HepG2 (cell line): Measurements from ENCODE around the gene PRXL2B. TPM values are rescaled to one million over a fixed set of nuclear protein-coding genes. Genes with fewer than 3 reads are reported as not detected.
A peak's percentile ranks its signal among the peaks of the same experiment; 100 is the strongest.

Experiments used
- ATAC-seq: fragments of 200-7000 bp; cut with Tn5 transposase; 3 replicates; pipeline ENCODE4 v1.9.1; 2020; ENCODE audit warnings: mild to moderate bottlenecking, moderate library complexity
- BruUV-seq: library from RNA; stranded (reverse); fragments of 400-500 nt; replicated peaks from 2 replicates; lab custom pipeline; 2021; lab: Mats Ljungman, UMichigan
- CTCF ChIA-PET: fragments of 300-600 bp; formaldehyde crosslinking; extraction: SDS; loops from one replicate; lab custom pipeline; 2021; ENCODE audit warnings: low total read pairs, inconsistent platforms, low intra/inter-chr PET ratio; lab: Yijun Ruan, JAX
- POLR2A ChIA-PET: fragments of 350-600 bp; sonication (Branson Sonifier 250); formaldehyde crosslinking; loops from one replicate; lab custom pipeline; 2020; ENCODE audit warnings: antibody characterized with exemption, inconsistent platforms; lab: Yijun Ruan, JAX
- DNase-seq: peaks from one replicate; pipeline ENCODE4 v3.0.0-alpha.2; 2015; ENCODE audit warnings: low spot score
- FAIRE-seq: peaks from 3 replicates; lab custom pipeline; 2011; peaks lifted over from hg19 to GRCh38; lab: Jason Lieb, UNC
- H2AFZ ChIP-seq: one replicate; pipeline ENCODE4 v1.6.1; 2011; ENCODE audit warnings: low read length, inconsistent platforms
- H3K27ac ChIP-seq: fragments of 300-600 bp; 3 replicates; pipeline ENCODE4 v1.8.0; 2011; ENCODE audit warnings: mixed run types, mild to moderate bottlenecking, mixed read lengths, low read length, inconsistent platforms; ENCODE audit not compliant: insufficient read depth; ENCODE audit errors: extremely low read length
- H3K27me3 ChIP-seq, 2 experiments: fragments of 200-600 bp in 1 of 2; 2 replicates in 1 of 2; 3 replicates in 1 of 2; pipeline versions ENCODE4 v1.6.0 to v1.8.0; 2011; ENCODE audit warnings: low read length in 2 of 2, mild to moderate bottlenecking in 2 of 2, moderate library complexity in 2 of 2, inconsistent platforms in 1 of 2; ENCODE audit not compliant: insufficient read depth in 2 of 2, control insufficient read depth in 1 of 2
- H3K36me3 ChIP-seq, 2 experiments: fragments of 200-600 bp in 1 of 2; replicated peaks in 1 of 2; 2 replicates in 1 of 2; 3 replicates in 1 of 2; pipeline versions ENCODE4 v1.5.1 to v1.8.0; 2011; ENCODE audit warnings: low read length in 2 of 2, inconsistent platforms in 1 of 2; ENCODE audit not compliant: insufficient read depth in 2 of 2, control insufficient read depth in 1 of 2
- H3K4me1 ChIP-seq: 2 replicates; pipeline ENCODE4 v1.5.1; 2012; ENCODE audit warnings: low read length, inconsistent platforms; ENCODE audit not compliant: insufficient read depth
- H3K4me2 ChIP-seq: 2 replicates; pipeline ENCODE4 v1.6.0; 2011; ENCODE audit warnings: low read depth, low read length, inconsistent platforms
- H3K4me3 ChIP-seq, 3 experiments: fragments of 200-600 bp in 1 of 3; sonication (generic), shearing (Covaris generic) in 1 of 3; replicated peaks in 1 of 3; 2 replicates each; pipeline ENCODE4 v1.5.1; 2011 to 2016; ENCODE audit warnings: low read length in 3 of 3, inconsistent platforms in 2 of 3, low read depth in 2 of 3, mild to moderate bottlenecking in 2 of 3, control low read depth in 1 of 3, mixed read lengths in 1 of 3; ENCODE audit not compliant: insufficient read depth in 1 of 3
- H3K79me2 ChIP-seq: one replicate; pipeline ENCODE4 v1.6.1; 2011; ENCODE audit warnings: low read length, inconsistent platforms; ENCODE audit not compliant: insufficient read depth
- H3K9ac ChIP-seq: 2 replicates; pipeline ENCODE4 v1.6.0; 2011; ENCODE audit warnings: mild to moderate bottlenecking, low read depth, low read length, inconsistent platforms; ENCODE audit not compliant: insufficient read depth
- H3K9me3 ChIP-seq: 2 replicates; pipeline ENCODE4 v1.5.1; 2012; ENCODE audit warnings: mild to moderate bottlenecking, low read length
- H4K20me1 ChIP-seq: 2 replicates; pipeline ENCODE4 v1.6.0; 2011; ENCODE audit warnings: inconsistent platforms, mild to moderate bottlenecking, low read length, moderate library complexity; ENCODE audit not compliant: insufficient read depth
- DNMT1 ChIP-seq: sonication (generic); formaldehyde crosslinking; IDR thresholded peaks from 2 replicates; pipeline ENCODE4 v1.5.1; 2020; ENCODE audit warnings: mild to moderate bottlenecking, missing genetic modification reagents
- GMEB1 ChIP-seq: sonication (generic); formaldehyde crosslinking; IDR thresholded peaks from 2 replicates; pipeline ENCODE4 v1.5.1; 2020; ENCODE audit warnings: missing genetic modification reagents, mild to moderate bottlenecking, borderline replicate concordance
- HNF4A ChIP-seq: sonication (generic); formaldehyde crosslinking; IDR thresholded peaks from 2 replicates; pipeline ENCODE4 v1.4.0; 2020; ENCODE audit warnings: missing genetic modification reagents
- KDM5B ChIP-seq: sonication (generic); formaldehyde crosslinking; IDR thresholded peaks from 2 replicates; pipeline ENCODE4 v1.4.0; 2020; ENCODE audit warnings: missing genetic modification reagents, mild to moderate bottlenecking, borderline replicate concordance
- MAFF ChIP-seq: IDR thresholded peaks from 2 replicates; pipeline ENCODE4 v1.6.1; 2011; ENCODE audit warnings: low read depth, low read length, improper control_type of control experiment
- SP4 ChIP-seq: sonication (generic); formaldehyde crosslinking; IDR thresholded peaks from 2 replicates; pipeline ENCODE4 v1.8.1; 2023; ENCODE audit warnings: mild to moderate bottlenecking, missing genetic modification reagents
- ZNF768 ChIP-seq: sonication (generic); formaldehyde crosslinking; IDR thresholded peaks from 2 replicates; pipeline ENCODE4 v1.4.0; 2020; ENCODE audit warnings: missing genetic modification reagents
- WGBS: methylation state at CpG from one replicate; pipeline ENCODE4 v1.1.6; 2017; ENCODE audit warnings: low lambda C conversion rate; 5-methylcytosine and 5-hydroxymethylcytosine counted together
- in situ Hi-C: cut with HindIII; loops from 2 replicates; pipeline ENCODE4 v1.10.0; 2017; ENCODE audit warnings: low pct_unique_long_range_greater_than_20kb; ENCODE audit not compliant: extremely low pct_ligation_motif_present
- intact Hi-C: fragments of 100-400 bp; cut with micrococcal nuclease; formaldehyde crosslinking; loops from one replicate; pipeline ENCODE4 v1.10.0; 2022; ENCODE audit not compliant: unreplicated experiment
- polyA plus RNA-seq, 8 experiments: library from polyadenylated mRNA; depleted of rRNA in 3 of 8; stranded (reverse) in 7 of 8; unstranded in 1 of 8; fragments of >200 nt; fragmentation: Illumina TruSeq in 4 of 8; extraction: Trizol in 4 of 8; gene quantifications; 2 replicates each; pipeline versions ENCODE4 v1.2.1 to v1.2.3, GENCODE V29; 2011 to 2016; ENCODE audit warnings: low read depth in 4 of 8, missing spikeins in 1 of 8, mixed read lengths in 1 of 8; ENCODE audit not compliant: insufficient read depth in 1 of 8
- total RNA-seq, 5 experiments: library from RNA; depleted of rRNA; stranded (reverse); fragments of >200 nt; fragmentation: Illumina TruSeq; extraction: Trizol; gene quantifications; 2 replicates each; pipeline ENCODE4 v1.2.3, GENCODE V29; 2016; ENCODE audit warnings: low read depth in 1 of 5
- TF ChIP-seq, protein P1 (sequence below): IDR thresholded peaks from 2 replicates; pipeline ENCODE4 v1.6.1; 2016; ENCODE audit warnings: low read depth

The PRXL2B gene
- total and polyA plus RNA-seq, 2 of the 13 experiments (the other 11 are each of a cell fraction or from before 2014, with no cell fraction given), result 16.8 to 22.1 TPM

DNA sequence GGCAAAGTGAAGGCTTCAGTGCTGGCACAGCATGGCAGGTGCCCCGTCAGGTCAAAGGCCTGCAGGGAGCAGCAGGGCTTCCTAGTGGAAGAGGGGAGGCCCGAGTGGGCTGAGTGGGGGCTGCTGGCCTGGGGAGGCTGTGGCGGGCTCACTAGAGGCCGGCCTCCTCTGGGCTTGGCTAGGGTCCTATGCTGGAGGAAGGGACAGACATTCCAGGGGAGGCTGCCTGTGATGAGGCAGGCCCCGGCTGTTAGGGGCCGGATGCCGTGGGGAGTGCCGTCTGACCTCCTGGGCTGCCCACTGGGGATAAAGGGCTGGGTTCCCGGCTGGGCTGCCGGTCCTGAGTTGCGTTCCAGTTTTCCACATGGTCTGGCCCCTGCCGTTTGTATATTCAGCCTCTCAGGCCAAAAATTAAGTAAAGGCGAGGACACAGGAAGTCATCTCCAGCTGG lies 21.1 kb downstream of the PRXL2B start (continued):
- TF ChIP-seq GMEB1 (CRISPR knock-in tag), result no peak
- TF ChIP-seq, protein P1, sequence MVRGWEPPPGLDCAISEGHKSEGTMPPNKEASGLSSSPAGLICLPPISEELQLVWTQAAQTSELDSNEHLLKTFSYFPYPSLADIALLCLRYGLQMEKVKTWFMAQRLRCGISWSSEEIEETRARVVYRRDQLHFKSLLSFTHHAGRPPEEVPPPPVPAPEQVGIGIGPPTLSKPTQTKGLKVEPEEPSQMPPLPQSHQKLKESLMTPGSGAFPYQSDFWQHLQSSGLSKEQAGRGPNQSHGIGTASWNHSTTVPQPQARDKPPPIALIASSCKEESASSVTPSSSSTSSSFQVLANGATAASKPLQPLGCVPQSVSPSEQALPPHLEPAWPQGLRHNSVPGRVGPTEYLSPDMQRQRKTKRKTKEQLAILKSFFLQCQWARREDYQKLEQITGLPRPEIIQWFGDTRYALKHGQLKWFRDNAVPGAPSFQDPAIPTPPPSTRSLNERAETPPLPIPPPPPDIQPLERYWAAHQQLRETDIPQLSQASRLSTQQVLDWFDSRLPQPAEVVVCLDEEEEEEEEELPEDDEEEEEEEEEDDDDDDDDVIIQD (CRISPR knock-in tag), result no peak

DNA sequence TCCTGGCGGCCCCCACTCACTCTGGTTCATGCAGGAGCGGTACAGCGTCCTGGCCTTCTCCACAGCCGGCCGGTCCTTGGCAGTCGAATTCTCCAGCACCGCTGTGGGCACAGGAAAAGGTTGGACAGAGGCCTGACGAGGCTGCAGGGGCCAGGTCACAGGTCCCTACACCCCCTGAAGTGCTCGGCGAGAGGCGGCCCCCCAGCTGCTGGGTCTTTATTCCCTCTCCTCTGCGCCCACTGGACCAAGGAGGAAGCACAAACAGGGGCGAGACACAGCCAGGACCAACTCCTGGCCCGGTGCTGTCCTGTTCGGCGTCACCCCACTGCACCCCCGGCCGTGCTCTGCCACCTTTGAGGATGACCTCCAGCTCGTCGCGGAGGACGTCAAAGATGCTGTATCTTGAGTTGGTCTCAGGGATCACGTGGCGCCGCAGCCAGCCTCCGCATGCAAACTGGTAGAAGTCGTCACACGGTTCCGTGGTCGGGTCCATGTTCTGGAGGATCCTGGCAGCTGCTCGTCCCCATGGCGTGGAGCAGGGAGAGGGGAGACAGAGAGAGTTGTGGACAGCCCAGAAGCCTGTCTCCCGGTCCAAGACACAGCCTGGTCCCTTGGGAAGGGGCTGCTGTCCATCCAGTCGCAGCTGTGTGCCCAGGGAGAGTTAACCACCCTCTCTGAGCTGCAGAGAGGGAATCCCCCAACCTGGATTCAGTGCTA lies 22.9 kb downstream of the PRXL2B start:
- FAIRE-seq (no peak), ATAC-seq (no peak)
- no peaks in the 10 kb centered on the region for H3K79me2 ChIP-seq
- no peak overlapping the region for H3K4me2 ChIP-seq
- in situ Hi-C loops, result no loop called here
- H3K27ac ChIP-seq, result no peak overlapping the region
- no TSS peak for BruUV-seq
- no peak overlapping the region for H3K4me3 ChIP-seq
- no peaks in the 10 kb centered on the region for H3K9me3 ChIP-seq
- no peak overlapping the region for H2AFZ ChIP-seq
- TF ChIP-seq SP4 (CRISPR knock-in tag), result no peak
- no peak for TF ChIP-seq KDM5B (CRISPR knock-in tag)
- peak; percentile 89 for TF ChIP-seq ZNF768 (CRISPR knock-in tag)
- no peak for TF ChIP-seq HNF4A
- no peak for TF ChIP-seq MAFF
- TF ChIP-seq DNMT1 (CRISPR knock-in tag), result no peak
- TF ChIP-seq, all 625 proteins: peak for 1
- Histone ChIP-seq H3K4me1 (peaks cover 6% of the 10 kb centered on the region; the same call in 1 of the 2 replicates), H3K36me3 (no peaks in the 10 kb centered on the region), H3K9ac (no peak overlapping the region), H4K20me1 (no peaks in the 10 kb centered on the region), H3K27me3 (peaks cover 13 to 64% of the 10 kb centered on the region in 2 experiments; a peak in 4 of 5 replicates)
- intact Hi-C loops, result no loop called here
- 58% methylated on average over 11 of the region's 34 CpGs for WGBS
- no peak for DNase-seq
- POLR2A ChIA-PET, result no interaction called here
- CTCF ChIA-PET, result no interaction called here
